Forelimb muscle (tissue), 1 donor: ENCODE data around the gene TOMM70. TPM values are rescaled to one million over a fixed set of nuclear protein-coding genes. Genes with fewer than 3 reads are reported as not detected.
"Not testable (repeated sequence)": the region's sequence is repeated elsewhere in the genome, so short reads cannot be mapped to it uniquely, and the experiment has no call there.

Source experiments
- DNase-seq: peaks from one replicate; pipeline ENCODE4 v3.0.0-alpha.2; 2013; ENCODE audit warnings: low read depth
- polyA plus RNA-seq: library from polyadenylated mRNA; unstranded; fragments of 120-200 nt; gene quantifications from one replicate; pipeline ENCODE4 v1.2.1, GENCODE V29; 2013; ENCODE audit not compliant: insufficient read length

Gene TOMM70
- polyA plus RNA-seq, 1 donor = 55.9 TPM

- DNase-seq = no peak
Observed at GRCh38 chr3:100364421-100364820, 36.5 kb downstream of the TOMM70 start.

GRCh38 chr3:100361897-100362296, 39.0 kb downstream of the TOMM70 start:
- no peak for DNase-seq

GRCh38 chr3:100360757-100361496, 40.0 kb downstream of the TOMM70 start:
- no peak for DNase-seq

GRCh38 chr3:100359035-100359434, 41.9 kb downstream of the TOMM70 start:
- DNase-seq = no peak

- no peak for DNase-seq
Observed at GRCh38 chr3:100358413-100358812, 42.5 kb downstream of the TOMM70 start.

- DNase-seq = no peak
Observed at GRCh38 chr3:100354850-100355249, 46.0 kb downstream of the TOMM70 start.

GRCh38 chr3:100352296-100353231, 48.3 kb downstream of the TOMM70 start:
- DNase-seq = no peak

- DNase-seq = not testable (repeated sequence)
Observed at GRCh38 chr3:100351770-100352169, 49.1 kb downstream of the TOMM70 start.

GRCh38 chr3:100348727-100349126, 52.2 kb downstream of the TOMM70 start:
- DNase-seq = no peak

GRCh38 chr3:100340527-100340926, 60.4 kb downstream of the TOMM70 start:
- DNase-seq = no peak

GRCh38 chr3:100339786-100340185, 61.1 kb downstream of the TOMM70 start:
- no peak for DNase-seq

GRCh38 chr3:100338911-100339310, 62.0 kb downstream of the TOMM70 start:
- DNase-seq = no peak

GRCh38 chr3:100336229-100336628, 64.7 kb downstream of the TOMM70 start:
- DNase-seq = not testable (repeated sequence)

- DNase-seq = no peak
Observed at GRCh38 chr3:100335434-100335833, 65.5 kb downstream of the TOMM70 start.

GRCh38 chr3:100334488-100335351, 66.2 kb downstream of the TOMM70 start, which contains the start of gene NIT2:
Gene NIT2, plus strand, starts transcription at chr3:100334757. Its CDS starts 35 bp downstream, at chr3:100334792.
- DNase-seq = peak; percentile 52

- DNase-seq = no peak
Observed at GRCh38 chr3:100333970-100334487, 66.9 kb downstream of the TOMM70 start.

- DNase-seq = no peak
Observed at GRCh38 chr3:100333051-100333450, 67.8 kb downstream of the TOMM70 start.

GRCh38 chr3:100331660-100332059, 69.2 kb downstream of the TOMM70 start:
- no peak for DNase-seq

- no peak for DNase-seq
Observed at GRCh38 chr3:100330651-100331050, 70.2 kb downstream of the TOMM70 start.

GRCh38 chr3:100329800-100330489, 70.9 kb downstream of the TOMM70 start:
- no peak for DNase-seq

- DNase-seq = not testable (repeated sequence)
Observed at GRCh38 chr3:100327377-100327776, 73.5 kb downstream of the TOMM70 start.
